HEK293 (cell line): Measurements from ENCODE around the gene C19orf18.

ENCODE experiments used
- BCL6B ChIP-seq: fragments of 450-650 bp; formaldehyde crosslinking; IDR thresholded peaks from 2 replicates; pipeline ENCODE4 v1.5.1; 2017; ENCODE audit warnings: missing biosample characterization, missing genetic modification characterization
- KLF17 ChIP-seq: fragments of 450-650 bp; formaldehyde crosslinking; IDR thresholded peaks from 2 replicates; pipeline ENCODE4 v1.5.1; 2016; ENCODE audit warnings: missing biosample characterization, missing genetic modification characterization
- PBX3 ChIP-seq: sonication (generic); formaldehyde crosslinking; IDR thresholded peaks from 2 replicates; pipeline ENCODE4 v1.8.1; 2022; ENCODE audit warnings: mild to moderate bottlenecking, moderate library complexity, missing genetic modification reagents
- PRDM4 ChIP-seq: fragments of 450-650 bp; formaldehyde crosslinking; IDR thresholded peaks from 2 replicates; pipeline ENCODE4 v1.5.1; 2017; ENCODE audit warnings: missing biosample characterization, missing genetic modification characterization
- REPIN1 ChIP-seq: fragments of 450-650 bp; formaldehyde crosslinking; IDR thresholded peaks from 2 replicates; pipeline ENCODE4 v1.5.1; 2017; ENCODE audit warnings: missing biosample characterization, missing genetic modification characterization, low read depth
- SALL2 ChIP-seq: fragments of 450-650 bp; formaldehyde crosslinking; IDR thresholded peaks from 2 replicates; pipeline ENCODE4 v1.5.0; 2017; ENCODE audit warnings: missing biosample characterization, mild to moderate bottlenecking, missing genetic modification characterization, borderline replicate concordance
- TCF7L2 ChIP-seq: IDR thresholded peaks from 2 replicates; pipeline ENCODE4 v1.6.1; 2011; ENCODE audit warnings: low read depth, mild to moderate bottlenecking, inconsistent platforms, low read length, moderate library complexity, borderline replicate concordance
- ZBTB21 ChIP-seq: fragments of 450-650 bp; formaldehyde crosslinking; IDR thresholded peaks from 2 replicates; pipeline ENCODE4 v1.5.1; 2017; ENCODE audit warnings: missing biosample characterization, missing genetic modification characterization
- ZBTB48 ChIP-seq: fragments of 450-650 bp; formaldehyde crosslinking; IDR thresholded peaks from 2 replicates; pipeline ENCODE4 v1.5.1; 2016; ENCODE audit warnings: missing biosample characterization, missing genetic modification characterization
- ZBTB6 ChIP-seq: fragments of 450-650 bp; formaldehyde crosslinking; IDR thresholded peaks from 2 replicates; pipeline ENCODE4 v1.5.1; 2017; ENCODE audit warnings: missing biosample characterization, missing genetic modification characterization
- ZNF146 ChIP-seq: fragments of 450-650 bp; formaldehyde crosslinking; IDR thresholded peaks from 2 replicates; pipeline ENCODE4 v1.5.1; 2016; ENCODE audit warnings: missing biosample characterization, missing genetic modification characterization
- ZNF155 ChIP-seq: fragments of 450-650 bp; formaldehyde crosslinking; IDR thresholded peaks from 2 replicates; pipeline ENCODE4 v1.5.1; 2016; ENCODE audit warnings: missing biosample characterization, missing genetic modification characterization
- ZNF174 ChIP-seq: fragments of 450-650 bp; formaldehyde crosslinking; IDR thresholded peaks from 2 replicates; pipeline ENCODE4 v1.5.0; 2017; ENCODE audit warnings: missing biosample characterization, mild to moderate bottlenecking, missing genetic modification characterization
- ZNF18 ChIP-seq: fragments of 450-650 bp; formaldehyde crosslinking; IDR thresholded peaks from 2 replicates; pipeline ENCODE4 v1.5.1; 2016; ENCODE audit warnings: missing biosample characterization, missing genetic modification characterization
- ZNF211 ChIP-seq: fragments of 450-650 bp; formaldehyde crosslinking; IDR thresholded peaks from 2 replicates; pipeline ENCODE4 v1.5.1; 2016; ENCODE audit warnings: low read depth, missing biosample characterization, missing genetic modification characterization
- ZNF26 ChIP-seq: fragments of 450-650 bp; formaldehyde crosslinking; IDR thresholded peaks from 2 replicates; pipeline ENCODE4 v1.5.1; 2016; ENCODE audit warnings: missing biosample characterization, missing genetic modification characterization
- ZNF404 ChIP-seq: fragments of 450-650 bp; formaldehyde crosslinking; IDR thresholded peaks from 2 replicates; pipeline ENCODE4 v1.5.1; 2017; ENCODE audit warnings: missing biosample characterization, missing genetic modification characterization
- ZNF416 ChIP-seq: fragments of 450-650 bp; formaldehyde crosslinking; IDR thresholded peaks from 2 replicates; pipeline ENCODE4 v1.5.1; 2016; ENCODE audit warnings: missing biosample characterization, missing genetic modification characterization
- ZNF426 ChIP-seq: fragments of 450-650 bp; formaldehyde crosslinking; IDR thresholded peaks from 2 replicates; pipeline ENCODE4 v1.5.1; 2017; ENCODE audit warnings: missing biosample characterization, missing genetic modification characterization, mild to moderate bottlenecking, inconsistent platforms, moderate library complexity
- ZNF585B ChIP-seq: fragments of 450-650 bp; formaldehyde crosslinking; IDR thresholded peaks from 2 replicates; pipeline ENCODE4 v1.5.1; 2016; ENCODE audit warnings: missing biosample characterization, missing genetic modification characterization
- ZNF639 ChIP-seq: fragments of 450-650 bp; formaldehyde crosslinking; IDR thresholded peaks from 2 replicates; pipeline ENCODE4 v1.5.1; 2016; ENCODE audit warnings: missing biosample characterization, missing genetic modification characterization
- ZNF660 ChIP-seq: fragments of 450-650 bp; IDR thresholded peaks from 2 replicates; pipeline ENCODE4 v1.5.1; 2018; ENCODE audit warnings: missing biosample characterization, mild to moderate bottlenecking, missing genetic modification characterization
- ZNF692 ChIP-seq: fragments of 450-650 bp; formaldehyde crosslinking; IDR thresholded peaks from 2 replicates; pipeline ENCODE4 v1.5.1; 2016; ENCODE audit warnings: missing biosample characterization, missing genetic modification characterization
- ZNF707 ChIP-seq: fragments of 450-650 bp; formaldehyde crosslinking; IDR thresholded peaks from 2 replicates; pipeline ENCODE4 v1.5.1; 2016; ENCODE audit warnings: missing biosample characterization, missing genetic modification characterization
- ZNF830 ChIP-seq: fragments of 450-650 bp; IDR thresholded peaks from 2 replicates; pipeline ENCODE4 v1.5.0; 2018; ENCODE audit warnings: missing biosample characterization, missing genetic modification characterization, low read depth, mild to moderate bottlenecking, moderate library complexity

Gene C19orf18

GRCh38 chr19:58002384-58003173, 28.2 kb upstream of the C19orf18 start, which contains the start of gene ZNF606 (continued):
- TF ChIP-seq KLF17 (tag by site-specific recombination) (no peak), ZNF174 (tag by site-specific recombination) (no peak), ZBTB21 (tag by site-specific recombination) (no peak), PBX3 (CRISPR knock-in tag) (no peak), ZBTB6 (tag by site-specific recombination) (no peak), ZNF660 (tag by site-specific recombination) (no peak; the same call in none of the 2 replicates), BCL6B (tag by site-specific recombination) (no peak), ZNF830 (tag by site-specific recombination) (no peak), ZNF18 (tag by site-specific recombination) (no peak; the same call in 1 of the 2 replicates), ZNF707 (tag by site-specific recombination) (no peak), ZNF146 (no peak), ZNF26 (tag by site-specific recombination) (no peak), ZNF404 (tag by site-specific recombination) (no peak), ZNF416 (tag by site-specific recombination) (no peak), ZNF426 (no peak), ZBTB48 (tag by site-specific recombination) (no peak), ZNF211 (tag by site-specific recombination) (no peak), ZNF585B (tag by site-specific recombination) (no peak; the same call in 1 of the 2 replicates), ZNF155 (tag by site-specific recombination) (no peak), SALL2 (no peak), ZNF692 (tag by site-specific recombination) (peak; percentile 89), TCF7L2 (no peak), PRDM4 (tag by site-specific recombination) (no peak), REPIN1 (tag by site-specific recombination) (no peak), ZNF639 (tag by site-specific recombination) (no peak)
